Neural progenitor cell (in vitro differentiated cells): ENCODE results near the gene PDRG1. TPM values are rescaled to one million over a fixed set of nuclear protein-coding genes. Genes with fewer than 3 reads are reported as not detected.

Source experiments
- DNase-seq: peaks from one replicate; pipeline ENCODE4 v3.0.0-alpha.2; 2016; ENCODE audit warnings: low spot score
- H2AFZ ChIP-seq: fragments of 200-600 bp; sonication (generic); replicated peaks from 2 replicates; pipeline ENCODE4 v1.6.1; 2016; ENCODE audit warnings: antibody characterized with exemption
- H3F3A ChIP-seq: fragments of 200-600 bp; sonication (generic); 2 replicates; pipeline ENCODE4 v1.6.1; 2016; ENCODE audit warnings: antibody characterized with exemption, low read depth
- H3K27ac ChIP-seq: fragments of 200-600 bp; sonication (generic); 2 replicates; pipeline ENCODE4 v1.5.1; 2016; ENCODE audit warnings: mild to moderate bottlenecking
- H3K27me3 ChIP-seq: fragments of 200-600 bp; sonication (generic); 2 replicates; pipeline ENCODE4 v1.6.1; 2016; ENCODE audit warnings: mild to moderate bottlenecking, moderate library complexity
- H3K36me3 ChIP-seq: fragments of 200-600 bp; sonication (generic); 2 replicates; pipeline ENCODE4 v1.5.1; 2016
- H3K4me1 ChIP-seq: fragments of 200-600 bp; sonication (generic); 2 replicates; pipeline ENCODE4 v1.6.1; 2016; ENCODE audit warnings: mixed run types
- H3K4me2 ChIP-seq: fragments of 200-600 bp; sonication (generic); 2 replicates; pipeline ENCODE4 v1.6.1; 2016
- H3K4me3 ChIP-seq: fragments of 200-600 bp; sonication (generic); 2 replicates; pipeline ENCODE4 v1.5.1; 2016
- H3K79me2 ChIP-seq: fragments of 200-600 bp; sonication (generic); 2 replicates; pipeline ENCODE4 v1.6.1; 2016; ENCODE audit warnings: low read depth
- H3K9ac ChIP-seq: fragments of 200-600 bp; sonication (generic); 2 replicates; pipeline ENCODE4 v1.6.1; 2016
- H3K9me3 ChIP-seq: fragments of 200-600 bp; sonication (generic); 2 replicates; pipeline ENCODE4 v1.5.1; 2016; ENCODE audit warnings: low read depth
- H4K20me1 ChIP-seq: fragments of 200-600 bp; sonication (generic); 2 replicates; pipeline ENCODE4 v1.6.1; 2016; ENCODE audit warnings: low read depth
- H3K27ac Mint-ChIP-seq: 3 replicates; pipeline ENCODE4 v1.8.0; 2021; ENCODE audit warnings: mixed read lengths
- H3K27me3 Mint-ChIP-seq: 2 replicates; pipeline ENCODE4 v1.8.0; 2022; ENCODE audit warnings: low read depth, mild to moderate bottlenecking, inconsistent platforms, moderate library complexity, mixed read lengths; ENCODE audit not compliant: insufficient read depth
- H3K36me3 Mint-ChIP-seq: 3 replicates; pipeline ENCODE4 v1.8.0; 2021; ENCODE audit warnings: mixed read lengths
- H3K4me1 Mint-ChIP-seq: 3 replicates; pipeline ENCODE4 v1.8.0; 2021; ENCODE audit warnings: mixed read lengths
- H3K4me3 Mint-ChIP-seq: 3 replicates; pipeline ENCODE4 v1.8.0; 2021; ENCODE audit warnings: mild to moderate bottlenecking, moderate library complexity, mixed read lengths
- H3K9me3 Mint-ChIP-seq: 3 replicates; pipeline ENCODE4 v1.8.0; 2020; ENCODE audit warnings: mixed read lengths
- CTCF ChIP-seq: fragments of 200-600 bp; sonication (generic); IDR thresholded peaks from 2 replicates; pipeline ENCODE4 v1.5.1; 2017; ENCODE audit warnings: antibody characterized with exemption, mild to moderate bottlenecking
- EZH2 ChIP-seq: fragments of 200-600 bp; sonication (generic); IDR thresholded peaks from 2 replicates; pipeline ENCODE4 v1.6.1; 2017; ENCODE audit warnings: antibody characterized with exemption, mild to moderate bottlenecking, moderate library complexity
- EZH2phosphoT487 ChIP-seq: fragments of 200-600 bp; sonication (generic); IDR thresholded peaks from 2 replicates; pipeline ENCODE4 v1.6.1; 2017; ENCODE audit warnings: antibody characterized with exemption
- total RNA-seq: library from RNA; depleted of rRNA; stranded (reverse); fragments of >200 nt; gene quantifications from 2 replicates; pipeline ENCODE4 v1.2.3, GENCODE V29; 2015; ENCODE audit warnings: low replicate concordance

PDRG1 gene
- total RNA-seq = 11.1 and 15.3 TPM in 2 replicates

- H3K9me3 ChIP-seq = no peaks in the 10 kb centered on the region
- peak within 1 kb of the TSS; percentile 98 for H3K4me3 Mint-ChIP-seq
- H3K9ac ChIP-seq = peak within 1 kb of the TSS; percentile 97
- H4K20me1 ChIP-seq = peaks cover 20% of the 10 kb centered on the region
- H3K36me3 ChIP-seq = peaks cover 13% of the 10 kb centered on the region
- peaks cover 31% of the 10 kb centered on the region for H3K27me3 ChIP-seq
- H3F3A ChIP-seq = no peaks in the 10 kb centered on the region
- peak within 1 kb of the TSS; percentile 94 for H3K4me2 ChIP-seq
- peak; percentile 100 for DNase-seq
- H3K79me2 ChIP-seq = peaks cover 40% of the 10 kb centered on the region
- peak within 1 kb of the TSS; percentile 95 for H3K27ac Mint-ChIP-seq
- H3K4me1 Mint-ChIP-seq = peaks cover 11% of the 10 kb centered on the region
- no peak within 1 kb of the TSS for H3K27ac ChIP-seq
- H2AFZ ChIP-seq = peak within 1 kb of the TSS; percentile 72
- H3K36me3 Mint-ChIP-seq = peaks cover 19% of the 10 kb centered on the region
- H3K4me1 ChIP-seq = peaks cover 7% of the 10 kb centered on the region
- peak within 1 kb of the TSS; percentile 94 for H3K4me3 ChIP-seq
- no peak for TF ChIP-seq EZH2phosphoT487
- peak; percentile 97 for TF ChIP-seq CTCF
- no peak for TF ChIP-seq EZH2
- peaks cover 17% of the 10 kb centered on the region for H3K27me3 Mint-ChIP-seq
- no peaks in the 10 kb centered on the region for H3K9me3 Mint-ChIP-seq
Measured at GRCh38 chr20:31951530-31952453, at the start of gene PDRG1. Gene PDRG1 (minus strand): TSS chr20:31952046. CDS start chr20:31951961, 85 bp downstream.

GRCh38 chr20:31998246-31998645, 46.4 kb upstream of the PDRG1 start:
- no peaks in the 10 kb centered on the region for H3K79me2 ChIP-seq
- no peak overlapping the region for H3K4me3 ChIP-seq
- no peak overlapping the region for H2AFZ ChIP-seq
- no peak overlapping the region for H3K4me2 ChIP-seq
- H3K27ac ChIP-seq = no peak overlapping the region
- DNase-seq = no peak
- no peak overlapping the region for H3K27ac Mint-ChIP-seq
- peaks cover 2% of the 10 kb centered on the region for H3K9me3 Mint-ChIP-seq
- no peaks in the 10 kb centered on the region for H3K36me3 Mint-ChIP-seq
- no peak overlapping the region for H3K9ac ChIP-seq
- no peak overlapping the region for H3K4me3 Mint-ChIP-seq
- peaks cover 1% of the 10 kb centered on the region for H3K4me1 Mint-ChIP-seq
- no peaks in the 10 kb centered on the region for H3K9me3 ChIP-seq
- TF ChIP-seq EZH2phosphoT487 (no peak), CTCF (no peak), EZH2 (no peak)
- peaks cover 12% of the 10 kb centered on the region for H3F3A ChIP-seq
- H4K20me1 ChIP-seq = peaks cover 6% of the 10 kb centered on the region
- H3K36me3 ChIP-seq = no peaks in the 10 kb centered on the region
- peaks cover 34% of the 10 kb centered on the region for H3K27me3 Mint-ChIP-seq
- H3K27me3 ChIP-seq = peaks cover 45% of the 10 kb centered on the region
- peaks cover 10% of the 10 kb centered on the region for H3K4me1 ChIP-seq

GRCh38 chr20:31996996-31997395, 45.1 kb upstream of the PDRG1 start:
- H3K9me3 Mint-ChIP-seq = peaks cover 2% of the 10 kb centered on the region
- H3K79me2 ChIP-seq = no peaks in the 10 kb centered on the region
- H3K9me3 ChIP-seq = no peaks in the 10 kb centered on the region
- no peak overlapping the region for H3K27ac Mint-ChIP-seq
- TF ChIP-seq CTCF = no peak
- no peak for TF ChIP-seq EZH2phosphoT487
- no peak for TF ChIP-seq EZH2
- H3K27me3 Mint-ChIP-seq = peaks cover 32% of the 10 kb centered on the region
- H3F3A ChIP-seq = peaks cover 12% of the 10 kb centered on the region
- DNase-seq = no peak
- H3K4me1 Mint-ChIP-seq = no peaks in the 10 kb centered on the region
- peaks cover 57% of the 10 kb centered on the region for H3K27me3 ChIP-seq
- H3K4me2 ChIP-seq = no peak overlapping the region
- no peak overlapping the region for H3K4me3 ChIP-seq
- no peaks in the 10 kb centered on the region for H3K36me3 ChIP-seq
- H4K20me1 ChIP-seq = peaks cover 6% of the 10 kb centered on the region
- no peak overlapping the region for H3K27ac ChIP-seq
- H2AFZ ChIP-seq = no peak overlapping the region
- H3K9ac ChIP-seq = no peak overlapping the region
- peak overlapping the region; percentile 36 for H3K4me3 Mint-ChIP-seq
- H3K36me3 Mint-ChIP-seq = no peaks in the 10 kb centered on the region
- peaks cover 10% of the 10 kb centered on the region for H3K4me1 ChIP-seq
